HepG2 (cell line): ENCODE results near the gene NFS1. TPM values are rescaled to one million over a fixed set of nuclear protein-coding genes. Genes with fewer than 3 reads are reported as not detected.
A peak's percentile ranks its signal among the peaks of the same experiment; 100 is the strongest.

ENCODE experiments used
- GABPB1 ChIP-seq: IDR thresholded peaks from 2 replicates; pipeline ENCODE4 v1.6.1; 2016; ENCODE audit warnings: mild to moderate bottlenecking, missing genetic modification reagents, moderate library complexity, missing compliant biosample characterization
- HCFC1 ChIP-seq: fragments of 150-350 bp; IDR thresholded peaks from 2 replicates; pipeline ENCODE4 v1.6.1; 2014; ENCODE audit warnings: low read depth, low read length
- KMT2B ChIP-seq: IDR thresholded peaks from 2 replicates; pipeline ENCODE4 v1.6.1; 2016; ENCODE audit warnings: missing genetic modification reagents, missing compliant biosample characterization
- RORA ChIP-seq: sonication (generic); formaldehyde crosslinking; IDR thresholded peaks from 2 replicates; pipeline ENCODE4 v1.5.0; 2020; ENCODE audit warnings: mild to moderate bottlenecking, missing genetic modification reagents, moderate library complexity
- SMAD3 ChIP-seq: sonication (generic); formaldehyde crosslinking; IDR thresholded peaks from 2 replicates; pipeline ENCODE4 v1.4.0; 2020; ENCODE audit warnings: missing genetic modification reagents
- SOX5 ChIP-seq: IDR thresholded peaks from 2 replicates; pipeline ENCODE4 v1.6.1; 2016; ENCODE audit warnings: borderline replicate concordance
- TARDBP ChIP-seq: sonication (generic); formaldehyde crosslinking; IDR thresholded peaks from 2 replicates; pipeline ENCODE4 v1.8.0; 2022; ENCODE audit warnings: mild to moderate bottlenecking, missing genetic modification reagents
- ZBTB3 ChIP-seq: sonication (generic); formaldehyde crosslinking; IDR thresholded peaks from 2 replicates; pipeline ENCODE4 v1.4.0; 2020; ENCODE audit warnings: low read depth, mild to moderate bottlenecking, moderate library complexity, missing genetic modification reagents, borderline replicate concordance
- ZBTB42 ChIP-seq: sonication (generic); formaldehyde crosslinking; IDR thresholded peaks from 2 replicates; pipeline ENCODE4 v1.5.0; 2020; ENCODE audit warnings: mild to moderate bottlenecking, missing genetic modification reagents
- ZNF207 ChIP-seq: fragments of 450-650 bp; IDR thresholded peaks from 2 replicates; pipeline ENCODE4 v1.6.1; 2016; ENCODE audit warnings: antibody characterized with exemption, borderline replicate concordance
- ZNF382 ChIP-seq: sonication (generic); formaldehyde crosslinking; IDR thresholded peaks from 2 replicates; pipeline ENCODE4 v1.5.0; 2020; ENCODE audit warnings: missing genetic modification reagents, mild to moderate bottlenecking, borderline replicate concordance
- ZNF724P ChIP-seq: sonication (generic); formaldehyde crosslinking; IDR thresholded peaks from 2 replicates; pipeline ENCODE4 v1.8.0; 2022; ENCODE audit warnings: missing genetic modification reagents, borderline replicate concordance
- ZNF747 ChIP-seq: sonication (generic); formaldehyde crosslinking; IDR thresholded peaks from 2 replicates; pipeline ENCODE4 v1.8.1; 2023; ENCODE audit warnings: missing genetic modification reagents, mild to moderate bottlenecking, borderline replicate concordance
- ZNF782 ChIP-seq: sonication (generic); formaldehyde crosslinking; IDR thresholded peaks from 2 replicates; pipeline ENCODE4 v1.4.0; 2020; ENCODE audit warnings: missing genetic modification reagents, mild to moderate bottlenecking, borderline replicate concordance
- ZSCAN21 ChIP-seq: sonication (generic); formaldehyde crosslinking; IDR thresholded peaks from 2 replicates; pipeline ENCODE4 v1.8.0; 2022; ENCODE audit warnings: mild to moderate bottlenecking, missing genetic modification reagents, moderate library complexity, borderline replicate concordance
- ZSCAN25 ChIP-seq: sonication (generic); formaldehyde crosslinking; IDR thresholded peaks from 2 replicates; pipeline ENCODE4 v1.8.0; 2022; ENCODE audit warnings: mild to moderate bottlenecking, missing genetic modification reagents
- polyA plus RNA-seq, 8 experiments: library from polyadenylated mRNA; depleted of rRNA in 3 of 8; stranded (reverse) in 7 of 8; unstranded in 1 of 8; fragments of >200 nt; fragmentation: Illumina TruSeq in 4 of 8; extraction: Trizol in 4 of 8; gene quantifications; 2 replicates each; pipeline versions ENCODE4 v1.2.1 to v1.2.3, GENCODE V29; 2011 to 2016; ENCODE audit warnings: low read depth in 4 of 8, missing spikeins in 1 of 8, mixed read lengths in 1 of 8; ENCODE audit not compliant: insufficient read depth in 1 of 8
- total RNA-seq, 5 experiments: library from RNA; depleted of rRNA; stranded (reverse); fragments of >200 nt; fragmentation: Illumina TruSeq; extraction: Trizol; gene quantifications; 2 replicates each; pipeline ENCODE4 v1.2.3, GENCODE V29; 2016; ENCODE audit warnings: low read depth in 1 of 5
- TF ChIP-seq, protein P1 (sequence below): sonication (generic); formaldehyde crosslinking; IDR thresholded peaks from 2 replicates; pipeline ENCODE4 v1.5.1; 2020; ENCODE audit warnings: missing genetic modification reagents, mild to moderate bottlenecking, borderline replicate concordance
- TF ChIP-seq, protein P2 (sequence below), 2 experiments: sonication (generic) in 1 of 2; formaldehyde crosslinking in 1 of 2; IDR thresholded peaks; 2 replicates each; pipeline versions ENCODE4 v1.5.1 to v1.6.1; 2011 to 2020; ENCODE audit warnings: borderline replicate concordance in 1 of 2, low read depth in 1 of 2, low read length in 1 of 2, mild to moderate bottlenecking in 1 of 2, missing genetic modification reagents in 1 of 2, moderate library complexity in 1 of 2
- TF ChIP-seq, protein P3 (sequence below): sonication (generic); formaldehyde crosslinking; IDR thresholded peaks from 2 replicates; pipeline ENCODE4 v1.4.0; 2020; ENCODE audit warnings: missing genetic modification reagents, borderline replicate concordance
- TF ChIP-seq, protein P4 (sequence below): IDR thresholded peaks from 2 replicates; pipeline ENCODE4 v1.6.1; 2016; ENCODE audit warnings: missing genetic modification reagents, missing compliant biosample characterization

NFS1 gene
- total and polyA plus RNA-seq, 2 of the 13 experiments (the other 11 are each of a cell fraction or from before 2014, with no cell fraction given): 65.9 to 88.1 TPM

DNA sequence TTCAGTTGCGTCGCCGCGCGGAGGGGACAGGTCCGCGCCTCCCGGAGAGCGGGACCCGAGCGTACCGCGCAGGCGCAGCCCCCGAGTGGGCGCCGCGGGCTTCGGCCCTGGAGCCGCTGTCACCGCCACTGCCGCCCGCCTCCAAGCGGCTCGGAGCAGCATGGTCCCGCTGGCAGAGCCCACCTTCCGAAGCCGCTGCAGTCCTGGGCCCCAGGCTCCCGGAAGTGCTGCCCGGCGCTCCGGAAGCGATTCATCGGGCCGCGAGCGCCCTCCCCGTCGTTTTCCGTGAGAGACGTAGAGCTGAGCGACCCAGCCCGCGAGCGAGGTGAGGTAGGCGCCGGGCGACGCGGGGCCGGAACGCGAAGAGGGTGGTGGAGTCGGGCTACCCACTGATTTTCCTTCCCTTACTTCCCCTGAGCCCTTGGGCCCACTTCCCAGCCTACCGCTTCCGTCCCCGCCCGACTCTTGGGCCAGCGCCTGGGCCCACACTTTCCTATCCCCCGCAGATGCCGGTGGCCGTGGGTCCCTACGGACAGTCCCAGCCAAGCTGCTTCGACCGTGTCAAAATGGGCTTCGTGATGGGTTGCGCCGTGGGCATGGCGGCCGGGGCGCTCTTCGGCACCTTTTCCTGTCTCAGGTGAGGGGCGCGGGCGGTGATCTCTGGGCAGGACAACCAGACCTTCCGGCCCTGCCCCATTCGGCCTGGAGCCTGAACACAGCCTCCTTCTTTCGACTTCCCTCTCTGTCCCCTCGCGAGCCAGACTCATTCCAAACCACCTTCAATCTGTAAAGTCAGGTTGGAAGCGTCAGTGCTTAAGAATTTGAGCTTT is at the start of gene NFS1, which contains the start of gene ROMO1 (continued):
- TF ChIP-seq, protein P1, sequence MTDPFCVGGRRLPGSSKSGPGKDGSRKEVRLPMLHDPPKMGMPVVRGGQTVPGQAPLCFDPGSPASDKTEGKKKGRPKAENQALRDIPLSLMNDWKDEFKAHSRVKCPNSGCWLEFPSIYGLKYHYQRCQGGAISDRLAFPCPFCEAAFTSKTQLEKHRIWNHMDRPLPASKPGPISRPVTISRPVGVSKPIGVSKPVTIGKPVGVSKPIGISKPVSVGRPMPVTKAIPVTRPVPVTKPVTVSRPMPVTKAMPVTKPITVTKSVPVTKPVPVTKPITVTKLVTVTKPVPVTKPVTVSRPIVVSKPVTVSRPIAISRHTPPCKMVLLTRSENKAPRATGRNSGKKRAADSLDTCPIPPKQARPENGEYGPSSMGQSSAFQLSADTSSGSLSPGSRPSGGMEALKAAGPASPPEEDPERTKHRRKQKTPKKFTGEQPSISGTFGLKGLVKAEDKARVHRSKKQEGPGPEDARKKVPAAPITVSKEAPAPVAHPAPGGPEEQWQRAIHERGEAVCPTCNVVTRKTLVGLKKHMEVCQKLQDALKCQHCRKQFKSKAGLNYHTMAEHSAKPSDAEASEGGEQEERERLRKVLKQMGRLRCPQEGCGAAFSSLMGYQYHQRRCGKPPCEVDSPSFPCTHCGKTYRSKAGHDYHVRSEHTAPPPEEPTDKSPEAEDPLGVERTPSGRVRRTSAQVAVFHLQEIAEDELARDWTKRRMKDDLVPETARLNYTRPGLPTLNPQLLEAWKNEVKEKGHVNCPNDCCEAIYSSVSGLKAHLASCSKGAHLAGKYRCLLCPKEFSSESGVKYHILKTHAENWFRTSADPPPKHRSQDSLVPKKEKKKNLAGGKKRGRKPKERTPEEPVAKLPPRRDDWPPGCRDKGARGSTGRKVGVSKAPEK: 0 out of 2 replicates have a peak, but pooled peaks have one; percentile 74
- TF ChIP-seq ZNF207 (no peak), ZNF747 (CRISPR knock-in tag) (peak; percentile 100), ZNF782 (CRISPR knock-in tag) (peak; percentile 99), ZBTB3 (peak; percentile 86; the same call in 1 of the 2 replicates), ZNF382 (CRISPR knock-in tag) (no peak), KMT2B (CRISPR knock-in tag) (peak; percentile 100), GABPB1 (CRISPR knock-in tag) (peak; percentile 99), ZNF724P (CRISPR knock-in tag) (peak; percentile 94; the same call in 1 of the 2 replicates), RORA (no peak), SMAD3 (CRISPR knock-in tag) (peak; percentile 95), ZSCAN25 (peak; percentile 88), HCFC1 (peak; percentile 81), ZSCAN21 (CRISPR knock-in tag) (peak; percentile 99), SOX5 (peak; percentile 80), TARDBP (CRISPR knock-in tag) (peak; percentile 99), ZBTB42 (CRISPR knock-in tag) (peak; percentile 57; the same call in 1 of the 2 replicates)
- TF ChIP-seq, protein P2, sequence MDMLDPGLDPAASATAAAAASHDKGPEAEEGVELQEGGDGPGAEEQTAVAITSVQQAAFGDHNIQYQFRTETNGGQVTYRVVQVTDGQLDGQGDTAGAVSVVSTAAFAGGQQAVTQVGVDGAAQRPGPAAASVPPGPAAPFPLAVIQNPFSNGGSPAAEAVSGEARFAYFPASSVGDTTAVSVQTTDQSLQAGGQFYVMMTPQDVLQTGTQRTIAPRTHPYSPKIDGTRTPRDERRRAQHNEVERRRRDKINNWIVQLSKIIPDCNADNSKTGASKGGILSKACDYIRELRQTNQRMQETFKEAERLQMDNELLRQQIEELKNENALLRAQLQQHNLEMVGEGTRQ (IDR thresholded peaks at IDR 0.05; ENCODE audit: low read depth, low read length): no peak
- TF ChIP-seq, protein P2 (CRISPR knock-in tag; IDR thresholded peaks at IDR 0.05; ENCODE audit: borderline replicate concordance): no peak; the same call in 1 of the 2 replicates
- TF ChIP-seq, protein P3, sequence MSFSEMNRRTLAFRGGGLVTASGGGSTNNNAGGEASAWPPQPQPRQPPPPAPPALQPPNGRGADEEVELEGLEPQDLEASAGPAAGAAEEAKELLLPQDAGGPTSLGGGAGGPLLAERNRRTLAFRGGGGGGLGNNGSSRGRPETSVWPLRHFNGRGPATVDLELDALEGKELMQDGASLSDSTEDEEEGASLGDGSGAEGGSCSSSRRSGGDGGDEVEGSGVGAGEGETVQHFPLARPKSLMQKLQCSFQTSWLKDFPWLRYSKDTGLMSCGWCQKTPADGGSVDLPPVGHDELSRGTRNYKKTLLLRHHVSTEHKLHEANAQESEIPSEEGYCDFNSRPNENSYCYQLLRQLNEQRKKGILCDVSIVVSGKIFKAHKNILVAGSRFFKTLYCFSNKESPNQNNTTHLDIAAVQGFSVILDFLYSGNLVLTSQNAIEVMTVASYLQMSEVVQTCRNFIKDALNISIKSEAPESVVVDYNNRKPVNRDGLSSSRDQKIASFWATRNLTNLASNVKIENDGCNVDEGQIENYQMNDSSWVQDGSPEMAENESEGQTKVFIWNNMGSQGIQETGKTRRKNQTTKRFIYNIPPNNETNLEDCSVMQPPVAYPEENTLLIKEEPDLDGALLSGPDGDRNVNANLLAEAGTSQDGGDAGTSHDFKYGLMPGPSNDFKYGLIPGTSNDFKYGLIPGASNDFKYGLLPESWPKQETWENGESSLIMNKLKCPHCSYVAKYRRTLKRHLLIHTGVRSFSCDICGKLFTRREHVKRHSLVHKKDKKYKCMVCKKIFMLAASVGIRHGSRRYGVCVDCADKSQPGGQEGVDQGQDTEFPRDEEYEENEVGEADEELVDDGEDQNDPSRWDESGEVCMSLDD (CRISPR knock-in tag): peak; percentile 83
- TF ChIP-seq, protein P4, sequence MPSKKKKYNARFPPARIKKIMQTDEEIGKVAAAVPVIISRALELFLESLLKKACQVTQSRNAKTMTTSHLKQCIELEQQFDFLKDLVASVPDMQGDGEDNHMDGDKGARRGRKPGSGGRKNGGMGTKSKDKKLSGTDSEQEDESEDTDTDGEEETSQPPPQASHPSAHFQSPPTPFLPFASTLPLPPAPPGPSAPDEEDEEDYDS (CRISPR knock-in tag): peak; percentile 87; the same call in 1 of the 2 replicates
